Liver (tissue), 9 donors: ENCODE data around the gene ECHS1. TPM values are rescaled to one million over a fixed set of nuclear protein-coding genes. Genes with fewer than 3 reads are reported as not detected.

ENCODE experiments used
- DNase-seq: peaks from one replicate; pipeline ENCODE4 v3.0.0-alpha.2; 2017; ENCODE audit warnings: low spot score
- H3K27ac ChIP-seq, 2 donors: one replicate each; pipeline ENCODE4 v1.7.0; 2013; ENCODE audit warnings: inconsistent platforms in 2 of 2, low read length in 2 of 2, control low read depth in 1 of 2, low read depth in 1 of 2, mild to moderate bottlenecking in 1 of 2
- H3K27me3 ChIP-seq, 4 donors: one replicate each; pipeline versions ENCODE4 v1.6.1 to v1.7.0; 2013; ENCODE audit warnings: low read length in 3 of 4, inconsistent platforms in 1 of 4, mild to moderate bottlenecking in 1 of 4, moderate library complexity in 1 of 4; ENCODE audit not compliant: control insufficient read depth in 4 of 4, insufficient read depth in 4 of 4
- H3K36me3 ChIP-seq, 4 donors: one replicate each; pipeline versions ENCODE4 v1.6.1 to v1.7.0; 2013; ENCODE audit warnings: low read length in 3 of 4, mild to moderate bottlenecking in 3 of 4, low read depth in 1 of 4, moderate library complexity in 1 of 4; ENCODE audit not compliant: control insufficient read depth in 4 of 4, insufficient read depth in 3 of 4
- H3K4me1 ChIP-seq, 4 donors: one replicate each; pipeline versions ENCODE4 v1.6.1 to v1.7.0; 2013; ENCODE audit warnings: low read length in 3 of 4, mild to moderate bottlenecking in 3 of 4, moderate library complexity in 1 of 4; ENCODE audit not compliant: control insufficient read depth in 4 of 4, insufficient read depth in 4 of 4
- H3K4me3 ChIP-seq, 3 donors: one replicate each; pipeline versions ENCODE4 v1.6.1 to v1.7.0; 2013; ENCODE audit warnings: low read length in 3 of 3, control low read depth in 1 of 3, low read depth in 1 of 3, mild to moderate bottlenecking in 1 of 3
- H3K9ac ChIP-seq, 2 donors: one replicate each; pipeline ENCODE4 v1.7.0; 2013; ENCODE audit warnings: low read length in 2 of 2, mild to moderate bottlenecking in 2 of 2, moderate library complexity in 2 of 2, control low read depth in 1 of 2, low read depth in 1 of 2
- H3K9me3 ChIP-seq, 4 donors: one replicate each; pipeline versions ENCODE4 v1.6.1 to v1.7.0; 2013; ENCODE audit warnings: low read length in 3 of 4; ENCODE audit not compliant: control insufficient read depth in 4 of 4
- EGR1 ChIP-seq, 2 donors: IDR thresholded peaks; 2 replicates each; pipeline ENCODE4 v1.6.1; 2016 to 2018; ENCODE audit warnings: antibody characterized with exemption in 2 of 2, low read depth in 2 of 2
- FOXA1 ChIP-seq: IDR thresholded peaks from 2 replicates; pipeline ENCODE4 v1.6.1; 2016; ENCODE audit warnings: antibody characterized with exemption
- FOXA2 ChIP-seq: IDR thresholded peaks from 2 replicates; pipeline ENCODE4 v1.6.1; 2016; ENCODE audit warnings: antibody characterized with exemption
- GABPA ChIP-seq, 2 donors: IDR thresholded peaks in 1 of 2; conservative IDR thresholded peaks in 1 of 2; 2 replicates each; pipeline ENCODE4 v1.6.1; 2016; ENCODE audit warnings: antibody characterized with exemption in 2 of 2, mild to moderate bottlenecking in 1 of 2, moderate library complexity in 1 of 2
- HNF4A ChIP-seq, 2 donors: conservative IDR thresholded peaks; 2 replicates each; pipeline ENCODE4 v1.6.1; 2016; ENCODE audit warnings: antibody characterized with exemption in 2 of 2, mild to moderate bottlenecking in 2 of 2
- HNF4G ChIP-seq: IDR thresholded peaks from 2 replicates; pipeline ENCODE4 v1.6.1; 2016; ENCODE audit warnings: antibody characterized with exemption
- JUND ChIP-seq, 2 donors: IDR thresholded peaks; 2 replicates each; pipeline ENCODE4 v1.6.1; 2016; ENCODE audit warnings: antibody characterized with exemption in 2 of 2
- NR2F2 ChIP-seq: IDR thresholded peaks from 2 replicates; pipeline ENCODE4 v1.6.1; 2016; ENCODE audit warnings: antibody characterized with exemption
- RAD21 ChIP-seq, 2 donors: IDR thresholded peaks; 2 replicates each; pipeline ENCODE4 v1.6.1; 2016; ENCODE audit warnings: antibody characterized with exemption in 2 of 2, mild to moderate bottlenecking in 2 of 2
- SP1 ChIP-seq: IDR thresholded peaks from 2 replicates; pipeline ENCODE4 v1.6.1; 2018; ENCODE audit warnings: antibody characterized with exemption, mild to moderate bottlenecking
- TAF1 ChIP-seq: conservative IDR thresholded peaks from 2 replicates; pipeline ENCODE4 v1.6.1; 2016; ENCODE audit warnings: antibody characterized with exemption, mild to moderate bottlenecking
- YY1 ChIP-seq: IDR thresholded peaks from 2 replicates; pipeline ENCODE4 v1.6.1; 2016; ENCODE audit warnings: antibody characterized with exemption, mild to moderate bottlenecking
- WGBS: extraction: QIAGEN DNeasy Blood & Tissue Kit; methylation state at CpG from one replicate; pipeline ENCODE4 v1.1.7; 2013; 5-methylcytosine and 5-hydroxymethylcytosine counted together
- polyA plus RNA-seq, 2 donors: library from polyadenylated mRNA; stranded (reverse) in 1 of 2; unstranded in 1 of 2; fragments of 200-250 nt in 1 of 2; fragments of >200 nt in 1 of 2; fragmentation: Nextera tagmentation in 1 of 2; extraction: Ambion mirVana in 1 of 2; gene quantifications; one replicate each; pipeline versions ENCODE4 v1.2.1 to v1.2.3, GENCODE V29; 2013 to 2015
- total RNA-seq, 2 donors: library from RNA; depleted of rRNA; stranded (reverse); fragments of >200 nt; gene quantifications; one replicate each; pipeline ENCODE4 v1.2.3, GENCODE V29; 2014
- TF ChIP-seq, protein P1 (sequence below): IDR thresholded peaks from 2 replicates; pipeline ENCODE4 v1.6.1; 2016; ENCODE audit warnings: antibody characterized with exemption
- TF ChIP-seq, protein P2 (sequence below): IDR thresholded peaks from 2 replicates; pipeline ENCODE4 v1.6.1; 2016; ENCODE audit warnings: antibody characterized with exemption
- TF ChIP-seq, protein P3 (sequence below): IDR thresholded peaks from 2 replicates; pipeline ENCODE4 v1.6.1; 2016; ENCODE audit warnings: antibody characterized with exemption, mild to moderate bottlenecking
- TF ChIP-seq, protein P4 (sequence below): fragments of 150-350 bp; IDR thresholded peaks from 2 replicates; pipeline ENCODE4 v1.5.1; 2017; ENCODE audit warnings: improper control_type of control experiment, low read depth, low read length; ENCODE audit not compliant: missing input control
- TF ChIP-seq, protein P5 (sequence below): IDR thresholded peaks from 2 replicates; pipeline ENCODE4 v1.6.1; 2016; ENCODE audit warnings: antibody characterized with exemption
- donor health status: healthy.
- donor health status: healthy.
- donor health status: healthy.
- donor health status: healthy.
- donor health status: healthy.

Gene ECHS1
- total and polyA plus RNA-seq, 4 donors = 41.5 to 849 (median 354) TPM

DNA sequence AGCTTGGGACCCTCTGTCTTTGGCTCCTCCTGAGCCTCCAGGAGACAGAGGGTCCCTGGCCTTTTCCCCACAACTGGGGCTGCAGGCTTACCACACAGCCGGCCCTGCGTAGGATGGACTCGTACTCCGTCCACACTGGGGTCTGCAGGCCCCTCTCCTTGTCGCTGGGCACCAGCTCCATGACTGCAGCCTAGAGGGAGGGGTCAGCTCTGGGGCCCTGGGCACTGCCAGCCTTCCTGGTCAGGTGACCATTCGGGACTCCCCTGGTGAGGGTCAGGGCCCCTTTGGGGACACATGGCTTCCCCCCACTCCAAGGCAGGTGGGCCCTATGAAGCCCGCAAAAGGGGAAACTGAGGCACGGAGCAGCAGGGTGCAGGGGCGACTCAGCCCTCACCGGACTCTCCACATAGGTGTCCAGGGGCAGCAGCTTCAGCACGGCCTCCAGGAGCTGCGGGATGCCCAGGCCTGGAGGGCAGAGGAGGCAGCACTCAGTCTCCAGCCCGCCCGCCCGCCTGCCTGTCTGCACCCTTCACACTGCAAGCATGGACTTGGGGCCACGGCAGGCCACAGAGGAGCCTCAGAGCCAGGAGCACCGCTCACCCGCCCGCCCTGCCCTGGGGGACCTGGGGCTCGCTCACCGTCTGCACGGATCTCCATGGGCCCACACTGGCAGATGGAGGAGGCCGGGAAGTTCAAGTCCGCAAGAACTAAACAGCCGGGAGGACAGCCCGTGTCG is 16.4 kb downstream of the ECHS1 start:
- H3K27ac ChIP-seq = peak overlapping the region; percentile 10 to 83
- H3K4me3 ChIP-seq = peak overlapping the region; percentile 56 to 77 (median 64)
- DNase-seq = no peak
- peak overlapping the region; percentile 42 to 68 for H3K9ac ChIP-seq
- peaks cover 0 to 3% (median under 1%) of the 10 kb centered on the region in 4 donors for H3K36me3 ChIP-seq
- WGBS = 35% methylated on average over 27 of the region's 27 CpGs
- TF ChIP-seq FOXA1 (no peak), GABPA (IDR thresholded peaks at IDR 0.05 in 1 of 2, conservative IDR thresholded peaks at IDR 0.05 in 1 of 2) (no peak), SP1 (no peak), EGR1 (IDR thresholded peaks at IDR 0.05; ENCODE audit: low read depth in 2 of 2) (no peak), HNF4G (no peak), YY1 (no peak), TAF1 (no peak), JUND (IDR thresholded peaks at IDR 0.05) (no peak), NR2F2 (no peak), HNF4A (conservative IDR thresholded peaks at IDR 0.05) (no peak), FOXA2 (no peak), RAD21 (IDR thresholded peaks at IDR 0.05) (no peak)
- TF ChIP-seq, protein P1, sequence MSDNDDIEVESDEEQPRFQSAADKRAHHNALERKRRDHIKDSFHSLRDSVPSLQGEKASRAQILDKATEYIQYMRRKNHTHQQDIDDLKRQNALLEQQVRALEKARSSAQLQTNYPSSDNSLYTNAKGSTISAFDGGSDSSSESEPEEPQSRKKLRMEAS = no peak
- TF ChIP-seq, protein P2, sequence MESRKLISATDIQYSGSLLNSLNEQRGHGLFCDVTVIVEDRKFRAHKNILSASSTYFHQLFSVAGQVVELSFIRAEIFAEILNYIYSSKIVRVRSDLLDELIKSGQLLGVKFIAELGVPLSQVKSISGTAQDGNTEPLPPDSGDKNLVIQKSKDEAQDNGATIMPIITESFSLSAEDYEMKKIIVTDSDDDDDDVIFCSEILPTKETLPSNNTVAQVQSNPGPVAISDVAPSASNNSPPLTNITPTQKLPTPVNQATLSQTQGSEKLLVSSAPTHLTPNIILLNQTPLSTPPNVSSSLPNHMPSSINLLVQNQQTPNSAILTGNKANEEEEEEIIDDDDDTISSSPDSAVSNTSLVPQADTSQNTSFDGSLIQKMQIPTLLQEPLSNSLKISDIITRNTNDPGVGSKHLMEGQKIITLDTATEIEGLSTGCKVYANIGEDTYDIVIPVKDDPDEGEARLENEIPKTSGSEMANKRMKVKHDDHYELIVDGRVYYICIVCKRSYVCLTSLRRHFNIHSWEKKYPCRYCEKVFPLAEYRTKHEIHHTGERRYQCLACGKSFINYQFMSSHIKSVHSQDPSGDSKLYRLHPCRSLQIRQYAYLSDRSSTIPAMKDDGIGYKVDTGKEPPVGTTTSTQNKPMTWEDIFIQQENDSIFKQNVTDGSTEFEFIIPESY = no peak
- TF ChIP-seq, protein P3, sequence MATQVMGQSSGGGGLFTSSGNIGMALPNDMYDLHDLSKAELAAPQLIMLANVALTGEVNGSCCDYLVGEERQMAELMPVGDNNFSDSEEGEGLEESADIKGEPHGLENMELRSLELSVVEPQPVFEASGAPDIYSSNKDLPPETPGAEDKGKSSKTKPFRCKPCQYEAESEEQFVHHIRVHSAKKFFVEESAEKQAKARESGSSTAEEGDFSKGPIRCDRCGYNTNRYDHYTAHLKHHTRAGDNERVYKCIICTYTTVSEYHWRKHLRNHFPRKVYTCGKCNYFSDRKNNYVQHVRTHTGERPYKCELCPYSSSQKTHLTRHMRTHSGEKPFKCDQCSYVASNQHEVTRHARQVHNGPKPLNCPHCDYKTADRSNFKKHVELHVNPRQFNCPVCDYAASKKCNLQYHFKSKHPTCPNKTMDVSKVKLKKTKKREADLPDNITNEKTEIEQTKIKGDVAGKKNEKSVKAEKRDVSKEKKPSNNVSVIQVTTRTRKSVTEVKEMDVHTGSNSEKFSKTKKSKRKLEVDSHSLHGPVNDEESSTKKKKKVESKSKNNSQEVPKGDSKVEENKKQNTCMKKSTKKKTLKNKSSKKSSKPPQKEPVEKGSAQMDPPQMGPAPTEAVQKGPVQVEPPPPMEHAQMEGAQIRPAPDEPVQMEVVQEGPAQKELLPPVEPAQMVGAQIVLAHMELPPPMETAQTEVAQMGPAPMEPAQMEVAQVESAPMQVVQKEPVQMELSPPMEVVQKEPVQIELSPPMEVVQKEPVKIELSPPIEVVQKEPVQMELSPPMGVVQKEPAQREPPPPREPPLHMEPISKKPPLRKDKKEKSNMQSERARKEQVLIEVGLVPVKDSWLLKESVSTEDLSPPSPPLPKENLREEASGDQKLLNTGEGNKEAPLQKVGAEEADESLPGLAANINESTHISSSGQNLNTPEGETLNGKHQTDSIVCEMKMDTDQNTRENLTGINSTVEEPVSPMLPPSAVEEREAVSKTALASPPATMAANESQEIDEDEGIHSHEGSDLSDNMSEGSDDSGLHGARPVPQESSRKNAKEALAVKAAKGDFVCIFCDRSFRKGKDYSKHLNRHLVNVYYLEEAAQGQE = no peak
- TF ChIP-seq, protein P4, sequence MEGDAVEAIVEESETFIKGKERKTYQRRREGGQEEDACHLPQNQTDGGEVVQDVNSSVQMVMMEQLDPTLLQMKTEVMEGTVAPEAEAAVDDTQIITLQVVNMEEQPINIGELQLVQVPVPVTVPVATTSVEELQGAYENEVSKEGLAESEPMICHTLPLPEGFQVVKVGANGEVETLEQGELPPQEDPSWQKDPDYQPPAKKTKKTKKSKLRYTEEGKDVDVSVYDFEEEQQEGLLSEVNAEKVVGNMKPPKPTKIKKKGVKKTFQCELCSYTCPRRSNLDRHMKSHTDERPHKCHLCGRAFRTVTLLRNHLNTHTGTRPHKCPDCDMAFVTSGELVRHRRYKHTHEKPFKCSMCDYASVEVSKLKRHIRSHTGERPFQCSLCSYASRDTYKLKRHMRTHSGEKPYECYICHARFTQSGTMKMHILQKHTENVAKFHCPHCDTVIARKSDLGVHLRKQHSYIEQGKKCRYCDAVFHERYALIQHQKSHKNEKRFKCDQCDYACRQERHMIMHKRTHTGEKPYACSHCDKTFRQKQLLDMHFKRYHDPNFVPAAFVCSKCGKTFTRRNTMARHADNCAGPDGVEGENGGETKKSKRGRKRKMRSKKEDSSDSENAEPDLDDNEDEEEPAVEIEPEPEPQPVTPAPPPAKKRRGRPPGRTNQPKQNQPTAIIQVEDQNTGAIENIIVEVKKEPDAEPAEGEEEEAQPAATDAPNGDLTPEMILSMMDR = no peak
- TF ChIP-seq, protein P5, sequence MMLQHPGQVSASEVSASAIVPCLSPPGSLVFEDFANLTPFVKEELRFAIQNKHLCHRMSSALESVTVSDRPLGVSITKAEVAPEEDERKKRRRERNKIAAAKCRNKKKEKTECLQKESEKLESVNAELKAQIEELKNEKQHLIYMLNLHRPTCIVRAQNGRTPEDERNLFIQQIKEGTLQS = no peak
- H3K9me3 ChIP-seq = no peaks in the 10 kb centered on the region
- no peaks in the 10 kb centered on the region for H3K27me3 ChIP-seq
- H3K4me1 ChIP-seq = peaks cover 21 to 88% (median 74%) of the 10 kb centered on the region in 4 donors
